HepG2 (cell line): Measurements from ENCODE around the gene DBN1. TPM values are rescaled to one million over a fixed set of nuclear protein-coding genes. Genes with fewer than 3 reads are reported as not detected.

Experiments
- ARNT2 ChIP-seq: sonication (generic); formaldehyde crosslinking; IDR thresholded peaks from 2 replicates; pipeline ENCODE4 v1.8.0; 2022; ENCODE audit warnings: mild to moderate bottlenecking, low read depth, missing genetic modification reagents, moderate library complexity
- FOXK1 ChIP-seq: sonication (generic); formaldehyde crosslinking; IDR thresholded peaks from 2 replicates; pipeline ENCODE4 v1.4.0; 2020; ENCODE audit warnings: low read depth, missing genetic modification reagents, borderline replicate concordance
- GLI4 ChIP-seq: sonication (generic); formaldehyde crosslinking; IDR thresholded peaks from 2 replicates; pipeline ENCODE4 v1.5.1; 2020; ENCODE audit warnings: missing genetic modification reagents, mild to moderate bottlenecking, moderate library complexity, borderline replicate concordance
- ISL2 ChIP-seq: sonication (generic); formaldehyde crosslinking; IDR thresholded peaks from 2 replicates; pipeline ENCODE4 v1.5.0; 2020; ENCODE audit warnings: missing genetic modification reagents
- NFIB ChIP-seq: sonication (generic); formaldehyde crosslinking; IDR thresholded peaks from 2 replicates; pipeline ENCODE4 v1.9.0; 2021; ENCODE audit warnings: missing genetic modification reagents, mild to moderate bottlenecking, borderline replicate concordance
- PAX8 ChIP-seq: sonication (generic); formaldehyde crosslinking; IDR thresholded peaks from 2 replicates; pipeline ENCODE4 v1.8.0; 2022; ENCODE audit warnings: mild to moderate bottlenecking, missing genetic modification reagents, borderline replicate concordance
- SMAD1 ChIP-seq: sonication (generic); formaldehyde crosslinking; IDR thresholded peaks from 2 replicates; pipeline ENCODE4 v1.4.0; 2020; ENCODE audit warnings: missing genetic modification reagents, low read depth, mild to moderate bottlenecking, borderline replicate concordance
- SMAD9 ChIP-seq: sonication (generic); formaldehyde crosslinking; IDR thresholded peaks from 2 replicates; pipeline ENCODE4 v1.5.1; 2020; ENCODE audit warnings: mild to moderate bottlenecking, missing genetic modification reagents
- SUZ12 ChIP-seq: fragments of 150-350 bp; IDR thresholded peaks from 2 replicates; pipeline ENCODE4 v1.6.1; 2014; ENCODE audit warnings: low read depth, low read length
- TEAD2 ChIP-seq: sonication (generic); formaldehyde crosslinking; IDR thresholded peaks from 2 replicates; pipeline ENCODE4 v1.9.0; 2021; ENCODE audit warnings: missing genetic modification reagents
- TGIF2 ChIP-seq: IDR thresholded peaks from 2 replicates; pipeline ENCODE4 v1.6.1; 2016; ENCODE audit warnings: control low read depth, missing compliant biosample characterization
- U2AF2 ChIP-seq: fragments of 200-400 bp; formaldehyde crosslinking; IDR thresholded peaks from 2 replicates; pipeline ENCODE4 v1.6.1; 2017; ENCODE audit warnings: low read depth, mild to moderate bottlenecking, low read length
- ZBTB1 ChIP-seq: sonication (generic); formaldehyde crosslinking; IDR thresholded peaks from 2 replicates; pipeline ENCODE4 v1.4.0; 2020; ENCODE audit warnings: missing genetic modification reagents, borderline replicate concordance
- ZFP36 ChIP-seq: fragments of 150-350 bp; IDR thresholded peaks from 2 replicates; pipeline ENCODE4 v1.6.1; 2018; ENCODE audit warnings: borderline replicate concordance, low read length, low read depth; ENCODE audit not compliant: partially characterized antibody
- ZFYVE20 ChIP-seq: sonication (generic); formaldehyde crosslinking; IDR thresholded peaks from 2 replicates; pipeline ENCODE4 v1.8.0; 2023; ENCODE audit warnings: low read depth, mild to moderate bottlenecking, moderate library complexity, missing genetic modification reagents, borderline replicate concordance
- ZMYM2 ChIP-seq: sonication (generic); formaldehyde crosslinking; IDR thresholded peaks from 2 replicates; pipeline ENCODE4 v1.8.0; 2022; ENCODE audit warnings: mild to moderate bottlenecking, missing genetic modification reagents
- ZNF335 ChIP-seq: sonication (generic); formaldehyde crosslinking; IDR thresholded peaks from 2 replicates; pipeline ENCODE4 v1.4.0; 2020; ENCODE audit warnings: missing genetic modification reagents
- ZNF543 ChIP-seq: sonication (generic); formaldehyde crosslinking; IDR thresholded peaks from 2 replicates; pipeline ENCODE4 v1.4.0; 2020; ENCODE audit warnings: mild to moderate bottlenecking, missing genetic modification reagents
- ZNF562 ChIP-seq: sonication (generic); formaldehyde crosslinking; IDR thresholded peaks from 2 replicates; pipeline ENCODE4 v1.8.0; 2022; ENCODE audit warnings: missing genetic modification reagents, borderline replicate concordance
- ZNF691 ChIP-seq: sonication (generic); formaldehyde crosslinking; IDR thresholded peaks from 2 replicates; pipeline ENCODE4 v1.4.0; 2020; ENCODE audit warnings: missing genetic modification reagents, low read depth, mild to moderate bottlenecking, borderline replicate concordance
- ZNF800 ChIP-seq: sonication (generic); formaldehyde crosslinking; IDR thresholded peaks from 2 replicates; pipeline ENCODE4 v1.4.0; 2020; ENCODE audit warnings: missing genetic modification reagents
- polyA plus RNA-seq, 8 experiments: library from polyadenylated mRNA; depleted of rRNA in 3 of 8; stranded (reverse) in 7 of 8; unstranded in 1 of 8; fragments of >200 nt; fragmentation: Illumina TruSeq in 4 of 8; extraction: Trizol in 4 of 8; gene quantifications; 2 replicates each; pipeline versions ENCODE4 v1.2.1 to v1.2.3, GENCODE V29; 2011 to 2016; ENCODE audit warnings: low read depth in 4 of 8, missing spikeins in 1 of 8, mixed read lengths in 1 of 8; ENCODE audit not compliant: insufficient read depth in 1 of 8
- total RNA-seq, 5 experiments: library from RNA; depleted of rRNA; stranded (reverse); fragments of >200 nt; fragmentation: Illumina TruSeq; extraction: Trizol; gene quantifications; 2 replicates each; pipeline ENCODE4 v1.2.3, GENCODE V29; 2016; ENCODE audit warnings: low read depth in 1 of 5
- TF ChIP-seq, protein P1 (sequence below): IDR thresholded peaks from 2 replicates; pipeline ENCODE4 v1.6.1; 2016; ENCODE audit warnings: mild to moderate bottlenecking, missing biosample characterization, missing genetic modification reagents
- TF ChIP-seq, protein P2 (sequence below), 2 experiments: sonication (generic) in 1 of 2; formaldehyde crosslinking in 1 of 2; IDR thresholded peaks; 2 replicates each; pipeline versions ENCODE4 v1.4.0 to v1.6.1; 2018 to 2020; ENCODE audit warnings: missing genetic modification reagents in 2 of 2, borderline replicate concordance in 1 of 2, low read depth in 1 of 2, mild to moderate bottlenecking in 1 of 2, missing biosample characterization in 1 of 2

DBN1 gene
- total and polyA plus RNA-seq, 2 of the 13 experiments (the other 11 are each of a cell fraction or from before 2014, with no cell fraction given): 27.0 to 37.3 TPM

- TF ChIP-seq ZFYVE20 (CRISPR knock-in tag) (no peak), SMAD9 (no peak), NFIB (CRISPR knock-in tag) (0 out of 2 replicates have a peak, but pooled peaks have one; percentile 25), ZNF543 (peak; percentile 95), ZNF800 (0 out of 2 replicates have a peak, but pooled peaks have one; percentile 46), ISL2 (peak; percentile 63), ZFP36 (no peak), ZMYM2 (no peak), PAX8 (CRISPR knock-in tag) (no peak; the same call in 1 of the 2 replicates), ZNF335 (CRISPR knock-in tag) (peak; percentile 88), ZBTB1 (CRISPR knock-in tag) (no peak), U2AF2 (no peak), SUZ12 (0 out of 2 replicates have a peak, but pooled peaks have one; percentile 22), ARNT2 (CRISPR knock-in tag) (no peak), FOXK1 (CRISPR knock-in tag) (peak; percentile 82; the same call in 1 of the 2 replicates), ZNF562 (CRISPR knock-in tag) (no peak), SMAD1 (CRISPR knock-in tag) (peak; percentile 89; the same call in 1 of the 2 replicates), TGIF2 (CRISPR knock-in tag) (peak; percentile 91), ZNF691 (CRISPR knock-in tag) (peak; percentile 80), GLI4 (CRISPR knock-in tag) (no peak), TEAD2 (no peak)
- TF ChIP-seq, protein P1, sequence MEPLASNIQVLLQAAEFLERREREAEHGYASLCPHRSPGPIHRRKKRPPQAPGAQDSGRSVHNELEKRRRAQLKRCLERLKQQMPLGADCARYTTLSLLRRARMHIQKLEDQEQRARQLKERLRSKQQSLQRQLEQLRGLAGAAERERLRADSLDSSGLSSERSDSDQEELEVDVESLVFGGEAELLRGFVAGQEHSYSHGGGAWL (CRISPR knock-in tag): peak; percentile 46; the same call in 1 of the 2 replicates
- TF ChIP-seq, protein P2, sequence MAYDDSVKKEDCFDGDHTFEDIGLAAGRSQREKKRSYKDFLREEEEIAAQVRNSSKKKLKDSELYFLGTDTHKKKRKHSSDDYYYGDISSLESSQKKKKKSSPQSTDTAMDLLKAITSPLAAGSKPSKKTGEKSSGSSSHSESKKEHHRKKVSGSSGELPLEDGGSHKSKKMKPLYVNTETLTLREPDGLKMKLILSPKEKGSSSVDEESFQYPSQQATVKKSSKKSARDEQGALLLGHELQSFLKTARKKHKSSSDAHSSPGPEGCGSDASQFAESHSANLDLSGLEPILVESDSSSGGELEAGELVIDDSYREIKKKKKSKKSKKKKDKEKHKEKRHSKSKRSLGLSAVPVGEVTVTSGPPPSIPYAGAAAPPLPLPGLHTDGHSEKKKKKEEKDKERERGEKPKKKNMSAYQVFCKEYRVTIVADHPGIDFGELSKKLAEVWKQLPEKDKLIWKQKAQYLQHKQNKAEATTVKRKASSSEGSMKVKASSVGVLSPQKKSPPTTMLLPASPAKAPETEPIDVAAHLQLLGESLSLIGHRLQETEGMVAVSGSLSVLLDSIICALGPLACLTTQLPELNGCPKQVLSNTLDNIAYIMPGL (CRISPR knock-in tag; IDR thresholded peaks at IDR 0.05; ENCODE audit: borderline replicate concordance in 1 of 2, low read depth in 1 of 2): peak; percentile 92 to 95
Observed at GRCh38 chr5:177516601-177517568, 43.5 kb upstream of the DBN1 start, which contains the start of gene DDX41 (continued).
